ENCODE measurements around the gene ZNF860.

DNA sequence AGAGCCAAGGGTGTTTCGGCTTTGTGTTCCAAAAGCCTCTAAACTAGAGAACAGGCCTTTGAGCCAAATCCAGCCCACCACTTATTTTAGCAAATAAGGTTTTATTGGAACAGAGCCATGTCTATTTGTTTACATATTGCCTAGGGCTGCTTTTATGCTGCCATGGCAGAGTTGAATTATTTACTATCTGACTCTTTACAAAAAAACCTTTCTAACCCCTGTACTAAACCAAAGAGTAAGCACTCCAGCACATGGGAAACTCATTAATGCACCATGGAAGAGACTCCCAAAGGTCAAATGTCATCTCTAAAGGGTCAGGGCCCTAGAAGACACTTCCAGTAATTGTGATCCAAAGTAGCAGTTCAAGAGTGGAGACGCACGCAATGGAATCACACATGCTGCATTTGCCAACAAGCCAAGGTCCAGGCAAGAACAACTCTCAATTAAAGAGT, 22.8 kb upstream of the ZNF860 start:
- TF ChIP-seq, protein P1, sequence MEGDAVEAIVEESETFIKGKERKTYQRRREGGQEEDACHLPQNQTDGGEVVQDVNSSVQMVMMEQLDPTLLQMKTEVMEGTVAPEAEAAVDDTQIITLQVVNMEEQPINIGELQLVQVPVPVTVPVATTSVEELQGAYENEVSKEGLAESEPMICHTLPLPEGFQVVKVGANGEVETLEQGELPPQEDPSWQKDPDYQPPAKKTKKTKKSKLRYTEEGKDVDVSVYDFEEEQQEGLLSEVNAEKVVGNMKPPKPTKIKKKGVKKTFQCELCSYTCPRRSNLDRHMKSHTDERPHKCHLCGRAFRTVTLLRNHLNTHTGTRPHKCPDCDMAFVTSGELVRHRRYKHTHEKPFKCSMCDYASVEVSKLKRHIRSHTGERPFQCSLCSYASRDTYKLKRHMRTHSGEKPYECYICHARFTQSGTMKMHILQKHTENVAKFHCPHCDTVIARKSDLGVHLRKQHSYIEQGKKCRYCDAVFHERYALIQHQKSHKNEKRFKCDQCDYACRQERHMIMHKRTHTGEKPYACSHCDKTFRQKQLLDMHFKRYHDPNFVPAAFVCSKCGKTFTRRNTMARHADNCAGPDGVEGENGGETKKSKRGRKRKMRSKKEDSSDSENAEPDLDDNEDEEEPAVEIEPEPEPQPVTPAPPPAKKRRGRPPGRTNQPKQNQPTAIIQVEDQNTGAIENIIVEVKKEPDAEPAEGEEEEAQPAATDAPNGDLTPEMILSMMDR (IDR thresholded peaks at IDR 0.05) = no peak
- no peak for TF ChIP-seq POLR2AphosphoS5 (IDR thresholded peaks at IDR 0.05; ENCODE audit: low read depth, low read length)
- TF ChIP-seq, protein P2, sequence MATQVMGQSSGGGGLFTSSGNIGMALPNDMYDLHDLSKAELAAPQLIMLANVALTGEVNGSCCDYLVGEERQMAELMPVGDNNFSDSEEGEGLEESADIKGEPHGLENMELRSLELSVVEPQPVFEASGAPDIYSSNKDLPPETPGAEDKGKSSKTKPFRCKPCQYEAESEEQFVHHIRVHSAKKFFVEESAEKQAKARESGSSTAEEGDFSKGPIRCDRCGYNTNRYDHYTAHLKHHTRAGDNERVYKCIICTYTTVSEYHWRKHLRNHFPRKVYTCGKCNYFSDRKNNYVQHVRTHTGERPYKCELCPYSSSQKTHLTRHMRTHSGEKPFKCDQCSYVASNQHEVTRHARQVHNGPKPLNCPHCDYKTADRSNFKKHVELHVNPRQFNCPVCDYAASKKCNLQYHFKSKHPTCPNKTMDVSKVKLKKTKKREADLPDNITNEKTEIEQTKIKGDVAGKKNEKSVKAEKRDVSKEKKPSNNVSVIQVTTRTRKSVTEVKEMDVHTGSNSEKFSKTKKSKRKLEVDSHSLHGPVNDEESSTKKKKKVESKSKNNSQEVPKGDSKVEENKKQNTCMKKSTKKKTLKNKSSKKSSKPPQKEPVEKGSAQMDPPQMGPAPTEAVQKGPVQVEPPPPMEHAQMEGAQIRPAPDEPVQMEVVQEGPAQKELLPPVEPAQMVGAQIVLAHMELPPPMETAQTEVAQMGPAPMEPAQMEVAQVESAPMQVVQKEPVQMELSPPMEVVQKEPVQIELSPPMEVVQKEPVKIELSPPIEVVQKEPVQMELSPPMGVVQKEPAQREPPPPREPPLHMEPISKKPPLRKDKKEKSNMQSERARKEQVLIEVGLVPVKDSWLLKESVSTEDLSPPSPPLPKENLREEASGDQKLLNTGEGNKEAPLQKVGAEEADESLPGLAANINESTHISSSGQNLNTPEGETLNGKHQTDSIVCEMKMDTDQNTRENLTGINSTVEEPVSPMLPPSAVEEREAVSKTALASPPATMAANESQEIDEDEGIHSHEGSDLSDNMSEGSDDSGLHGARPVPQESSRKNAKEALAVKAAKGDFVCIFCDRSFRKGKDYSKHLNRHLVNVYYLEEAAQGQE (IDR thresholded peaks at IDR 0.05; ENCODE audit: insufficient read depth in 1 of 2, low read depth in 2 of 2, low read length in 1 of 2) = no peak

Data from Panc1 (cell line).